ENCODE results near the gene AKR1B15. TPM values are rescaled to one million over a fixed set of nuclear protein-coding genes. Genes with fewer than 3 reads are reported as not detected.
"Not testable (repeated sequence)": the region's sequence is repeated elsewhere in the genome, so short reads cannot be mapped to it uniquely, and the experiment has no call there.

The AKR1B15 gene
- total RNA-seq, 1 donor from 2014 or later, result not detected

- Histone ChIP-seq H3K9ac (no peak overlapping the region), H3K79me2 (ENCODE audit: low read depth) (no peaks in the 10 kb centered on the region), H4K20me1 (ENCODE audit: low read depth) (no peaks in the 10 kb centered on the region), H3K36me3 (no peaks in the 10 kb centered on the region), H3K27me3 (no peaks in the 10 kb centered on the region), H3K4me3 (no peak overlapping the region), H3K9me3 (ENCODE audit: low read depth) (no peaks in the 10 kb centered on the region), H2AFZ (replicated peaks) (no peak overlapping the region), H3K27ac (no peak overlapping the region), H3K4me1 (no peaks in the 10 kb centered on the region), H3F3A (ENCODE audit: low read depth) (no peaks in the 10 kb centered on the region), H3K4me2 (no peak overlapping the region)
- Mint-ChIP-seq H3K9me3 (no peaks in the 10 kb centered on the region), H3K27me3 (ENCODE audit: insufficient read depth, low read depth) (peaks cover 6% of the 10 kb centered on the region), H3K4me1 (peaks cover 5% of the 10 kb centered on the region), H3K27ac (no peak overlapping the region), H3K4me3 (no peak overlapping the region), H3K36me3 (no peaks in the 10 kb centered on the region)
- no peak for DNase-seq (ENCODE audit: low spot score)
- TF ChIP-seq, protein P1, sequence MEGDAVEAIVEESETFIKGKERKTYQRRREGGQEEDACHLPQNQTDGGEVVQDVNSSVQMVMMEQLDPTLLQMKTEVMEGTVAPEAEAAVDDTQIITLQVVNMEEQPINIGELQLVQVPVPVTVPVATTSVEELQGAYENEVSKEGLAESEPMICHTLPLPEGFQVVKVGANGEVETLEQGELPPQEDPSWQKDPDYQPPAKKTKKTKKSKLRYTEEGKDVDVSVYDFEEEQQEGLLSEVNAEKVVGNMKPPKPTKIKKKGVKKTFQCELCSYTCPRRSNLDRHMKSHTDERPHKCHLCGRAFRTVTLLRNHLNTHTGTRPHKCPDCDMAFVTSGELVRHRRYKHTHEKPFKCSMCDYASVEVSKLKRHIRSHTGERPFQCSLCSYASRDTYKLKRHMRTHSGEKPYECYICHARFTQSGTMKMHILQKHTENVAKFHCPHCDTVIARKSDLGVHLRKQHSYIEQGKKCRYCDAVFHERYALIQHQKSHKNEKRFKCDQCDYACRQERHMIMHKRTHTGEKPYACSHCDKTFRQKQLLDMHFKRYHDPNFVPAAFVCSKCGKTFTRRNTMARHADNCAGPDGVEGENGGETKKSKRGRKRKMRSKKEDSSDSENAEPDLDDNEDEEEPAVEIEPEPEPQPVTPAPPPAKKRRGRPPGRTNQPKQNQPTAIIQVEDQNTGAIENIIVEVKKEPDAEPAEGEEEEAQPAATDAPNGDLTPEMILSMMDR (IDR thresholded peaks at IDR 0.05), result no peak
- TF ChIP-seq EZH2phosphoT487 (IDR thresholded peaks at IDR 0.05), result no peak
- TF ChIP-seq EZH2 (IDR thresholded peaks at IDR 0.05), result no peak
These were observed 28.8 kb upstream of the AKR1B15 start for GRCh38 chr7:134520130-134520529.

DNA sequence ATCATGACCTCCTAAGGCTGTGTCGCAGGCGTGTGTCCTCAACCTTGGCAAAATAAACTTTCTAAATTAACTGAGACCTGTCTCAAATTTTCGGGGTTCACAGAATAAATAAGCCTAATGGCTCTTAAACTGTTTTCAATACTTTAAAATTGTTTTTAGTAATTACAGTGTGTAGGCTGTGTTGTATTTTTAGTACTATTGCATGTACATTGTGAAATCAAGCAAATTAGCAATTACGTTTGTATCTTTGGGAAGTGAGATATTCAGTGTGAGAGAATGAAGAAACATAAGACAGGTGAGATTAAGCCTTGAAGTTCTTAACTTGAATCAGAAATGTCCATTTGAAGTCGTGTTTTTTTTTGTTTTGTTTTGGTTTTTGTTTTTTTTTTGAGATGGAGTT lies 26.3 kb upstream of the AKR1B15 start:
- no peaks in the 10 kb centered on the region for H3K9me3 Mint-ChIP-seq
- Histone ChIP-seq H4K20me1 (ENCODE audit: low read depth) (no peaks in the 10 kb centered on the region), H3K27me3 (no peaks in the 10 kb centered on the region), H3K27ac (no peak overlapping the region), H2AFZ (replicated peaks) (no peak overlapping the region), H3K4me2 (no peak overlapping the region), H3K79me2 (ENCODE audit: low read depth) (no peaks in the 10 kb centered on the region), H3F3A (ENCODE audit: low read depth) (no peaks in the 10 kb centered on the region), H3K9me3 (ENCODE audit: low read depth) (no peaks in the 10 kb centered on the region), H3K36me3 (no peaks in the 10 kb centered on the region), H3K4me3 (no peak overlapping the region), H3K9ac (no peak overlapping the region), H3K4me1 (peaks cover 5% of the 10 kb centered on the region)
- no peak overlapping the region for H3K4me3 Mint-ChIP-seq
- H3K36me3 Mint-ChIP-seq, result no peaks in the 10 kb centered on the region
- peaks cover 4% of the 10 kb centered on the region for H3K27me3 Mint-ChIP-seq (ENCODE audit: insufficient read depth, low read depth)
- no peaks in the 10 kb centered on the region for H3K4me1 Mint-ChIP-seq
- H3K27ac Mint-ChIP-seq, result no peak overlapping the region
- no peak for DNase-seq (ENCODE audit: low spot score)
- TF ChIP-seq EZH2phosphoT487 (IDR thresholded peaks at IDR 0.05), result no peak
- TF ChIP-seq EZH2 (IDR thresholded peaks at IDR 0.05), result no peak
- TF ChIP-seq, protein P1 (IDR thresholded peaks at IDR 0.05), result no peak

- not testable (repeated sequence) for H3K9me3 Mint-ChIP-seq; H3K27me3 Mint-ChIP-seq (ENCODE audit: insufficient read depth, low read depth); H3F3A ChIP-seq (ENCODE audit: low read depth); H3K4me2 ChIP-seq; H2AFZ ChIP-seq (replicated peaks); H3K4me3 Mint-ChIP-seq; H3K4me1 Mint-ChIP-seq; H3K27me3 ChIP-seq; H3K36me3 Mint-ChIP-seq; H3K27ac Mint-ChIP-seq; H3K9ac ChIP-seq; H3K9me3 ChIP-seq (ENCODE audit: low read depth); H3K36me3 ChIP-seq; H3K4me3 ChIP-seq; H3K27ac ChIP-seq; H3K79me2 ChIP-seq (ENCODE audit: low read depth); H4K20me1 ChIP-seq (ENCODE audit: low read depth); DNase-seq (ENCODE audit: low spot score)
- H3K4me1 ChIP-seq, result peaks cover 13% of the 10 kb centered on the region
These were observed 23.5 kb upstream of the AKR1B15 start for GRCh38 chr7:134525449-134525848.

DNA sequence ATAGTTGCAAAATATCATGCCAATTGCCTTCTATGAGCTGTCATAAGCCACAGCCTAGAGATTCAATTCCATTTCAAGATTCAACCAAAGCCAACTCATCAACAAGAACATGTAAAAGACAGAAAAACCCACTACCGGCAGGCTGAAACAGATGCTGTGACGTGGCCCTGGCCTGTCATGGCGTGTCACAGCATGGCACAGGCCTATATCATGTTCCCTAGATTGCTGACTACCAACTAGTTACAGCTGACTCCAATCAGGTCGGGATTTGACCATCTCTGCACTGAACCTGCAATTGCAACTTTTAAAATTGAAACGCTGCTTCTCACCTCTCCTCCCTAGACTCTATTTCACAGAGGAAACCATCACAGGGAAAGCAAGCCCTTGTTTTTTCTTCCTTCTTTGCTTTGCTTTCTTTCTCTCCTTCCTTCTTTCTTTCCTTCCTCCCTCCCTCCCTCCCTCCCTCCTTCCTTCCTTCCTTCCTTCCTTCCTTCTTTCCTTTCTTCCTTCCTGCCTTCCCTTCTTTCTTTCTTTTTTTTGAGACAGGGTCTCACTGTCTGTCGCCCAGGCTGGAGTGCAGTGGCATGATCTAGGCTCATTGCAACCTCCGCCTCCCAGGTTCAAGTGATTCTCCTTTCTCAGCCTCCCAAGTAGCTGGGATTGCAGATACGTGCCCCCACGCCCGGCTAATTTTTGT lies 22.2 kb upstream of the AKR1B15 start:
- H3K4me3 Mint-ChIP-seq; H3K36me3 Mint-ChIP-seq; H4K20me1 ChIP-seq (ENCODE audit: low read depth); H3K27ac Mint-ChIP-seq; H3K9me3 ChIP-seq (ENCODE audit: low read depth); H3K36me3 ChIP-seq; H2AFZ ChIP-seq (replicated peaks); H3K4me1 Mint-ChIP-seq; H3K27me3 ChIP-seq; DNase-seq (ENCODE audit: low spot score); H3K9ac ChIP-seq; H3K27ac ChIP-seq; H3K9me3 Mint-ChIP-seq; H3K4me3 ChIP-seq; H3K4me2 ChIP-seq; H3K79me2 ChIP-seq (ENCODE audit: low read depth); H3F3A ChIP-seq (ENCODE audit: low read depth); H3K27me3 Mint-ChIP-seq (ENCODE audit: insufficient read depth, low read depth): not testable (repeated sequence)
- H3K4me1 ChIP-seq, result peaks cover 13% of the 10 kb centered on the region

Data from neural progenitor cell (in vitro differentiated cells).